Mucosa of stomach (tissue), 1 donor: Measurements from ENCODE around the gene TMC6.
"Not testable (repeated sequence)": the region's sequence is repeated elsewhere in the genome, so short reads cannot be mapped to it uniquely, and the experiment has no call there.

Source experiments
- H3K27me3 ChIP-seq: one replicate; pipeline ENCODE4 v1.7.0; 2013; ENCODE audit warnings: mild to moderate bottlenecking, low read length; ENCODE audit not compliant: control insufficient read depth, insufficient read depth
- H3K36me3 ChIP-seq: one replicate; pipeline ENCODE4 v1.7.0; 2013; ENCODE audit warnings: low read length; ENCODE audit not compliant: control insufficient read depth, insufficient read depth
- H3K4me1 ChIP-seq: one replicate; pipeline ENCODE4 v1.7.0; 2013; ENCODE audit warnings: mild to moderate bottlenecking, low read length; ENCODE audit not compliant: control insufficient read depth, insufficient read depth
- H3K4me3 ChIP-seq: one replicate; pipeline ENCODE4 v1.7.0; 2013; ENCODE audit warnings: low read length
- H3K9ac ChIP-seq: one replicate; pipeline ENCODE4 v1.7.0; 2013; ENCODE audit warnings: mild to moderate bottlenecking, low read length, moderate library complexity
- H3K9me3 ChIP-seq: one replicate; pipeline ENCODE4 v1.7.0; 2013; ENCODE audit warnings: mild to moderate bottlenecking, low read length, moderate library complexity; ENCODE audit not compliant: control insufficient read depth
- donor health status: Pancreatic carcinoma.

TMC6 gene

GRCh38 chr17:78081551-78081950 is 47.0 kb downstream of the TMC6 start:
- H3K4me3 ChIP-seq = no peak overlapping the region
- H3K36me3 ChIP-seq = no peaks in the 10 kb centered on the region
- H3K9me3 ChIP-seq = no peaks in the 10 kb centered on the region
- H3K27me3 ChIP-seq = no peaks in the 10 kb centered on the region
- no peak overlapping the region for H3K9ac ChIP-seq
- no peaks in the 10 kb centered on the region for H3K4me1 ChIP-seq

GRCh38 chr17:78079253-78079652 is 49.3 kb downstream of the TMC6 start:
- no peaks in the 10 kb centered on the region for H3K9me3 ChIP-seq
- no peaks in the 10 kb centered on the region for H3K27me3 ChIP-seq
- H3K9ac ChIP-seq = no peak overlapping the region
- H3K4me3 ChIP-seq = no peak overlapping the region
- H3K4me1 ChIP-seq = no peaks in the 10 kb centered on the region
- H3K36me3 ChIP-seq = no peaks in the 10 kb centered on the region

DNA sequence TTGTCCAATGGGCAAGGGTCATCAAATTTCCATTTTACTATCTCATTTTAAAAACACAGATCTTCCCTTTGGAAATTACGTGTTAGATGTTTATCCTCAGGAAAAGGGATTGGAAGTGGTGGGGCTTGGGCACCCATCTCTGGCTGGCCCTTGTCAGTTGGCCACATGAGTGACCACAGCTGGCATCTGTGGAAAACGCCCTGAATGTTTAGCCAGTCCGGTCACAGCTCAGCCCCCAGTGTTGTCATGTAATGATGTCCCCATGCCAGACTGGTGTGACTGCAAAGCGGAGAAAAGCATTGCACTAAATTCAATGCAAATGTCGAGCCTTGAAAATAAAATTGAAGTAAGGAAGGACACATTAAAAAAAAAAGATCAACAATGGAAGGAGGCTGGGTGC is 53.0 kb downstream of the TMC6 start:
- Histone ChIP-seq H3K27me3 (no peaks in the 10 kb centered on the region), H3K9me3 (no peaks in the 10 kb centered on the region), H3K36me3 (no peaks in the 10 kb centered on the region), H3K4me1 (no peaks in the 10 kb centered on the region), H3K4me3 (no peak overlapping the region), H3K9ac (no peak overlapping the region)

GRCh38 chr17:78075011-78075410 is 53.5 kb downstream of the TMC6 start:
- Histone ChIP-seq H3K9ac (no peak overlapping the region), H3K27me3 (no peaks in the 10 kb centered on the region), H3K4me3 (no peak overlapping the region), H3K4me1 (no peaks in the 10 kb centered on the region), H3K36me3 (no peaks in the 10 kb centered on the region), H3K9me3 (no peaks in the 10 kb centered on the region)

DNA sequence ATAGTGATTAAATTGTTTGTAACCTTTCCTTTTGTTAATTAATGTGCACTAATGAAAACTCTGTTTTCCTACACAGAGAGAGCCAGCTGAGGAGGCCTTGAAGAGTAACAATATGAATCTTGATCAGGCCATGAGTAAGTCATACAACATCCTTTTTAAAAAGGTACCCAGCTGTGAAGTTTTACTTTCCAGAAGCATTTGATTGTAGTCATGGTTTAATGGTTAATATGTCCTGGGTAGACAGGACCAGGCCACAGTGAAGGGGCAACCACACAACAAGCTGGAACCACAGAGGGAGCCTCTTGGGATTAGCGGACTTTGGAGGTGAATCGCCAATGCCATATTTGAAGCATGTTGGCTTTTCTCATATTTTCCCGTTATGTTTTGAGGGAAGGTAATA is 55.6 kb downstream of the TMC6 start:
- Histone ChIP-seq H3K9ac (no peak overlapping the region), H3K4me1 (no peaks in the 10 kb centered on the region), H3K36me3 (no peaks in the 10 kb centered on the region), H3K4me3 (no peak overlapping the region), H3K27me3 (no peaks in the 10 kb centered on the region), H3K9me3 (no peaks in the 10 kb centered on the region)

- Histone ChIP-seq H3K4me1 (no peaks in the 10 kb centered on the region), H3K36me3 (no peaks in the 10 kb centered on the region), H3K9me3 (no peaks in the 10 kb centered on the region), H3K4me3 (no peak overlapping the region), H3K27me3 (no peaks in the 10 kb centered on the region), H3K9ac (no peak overlapping the region)
These were observed 58.9 kb downstream of the TMC6 start for GRCh38 chr17:78069695-78070094.

DNA sequence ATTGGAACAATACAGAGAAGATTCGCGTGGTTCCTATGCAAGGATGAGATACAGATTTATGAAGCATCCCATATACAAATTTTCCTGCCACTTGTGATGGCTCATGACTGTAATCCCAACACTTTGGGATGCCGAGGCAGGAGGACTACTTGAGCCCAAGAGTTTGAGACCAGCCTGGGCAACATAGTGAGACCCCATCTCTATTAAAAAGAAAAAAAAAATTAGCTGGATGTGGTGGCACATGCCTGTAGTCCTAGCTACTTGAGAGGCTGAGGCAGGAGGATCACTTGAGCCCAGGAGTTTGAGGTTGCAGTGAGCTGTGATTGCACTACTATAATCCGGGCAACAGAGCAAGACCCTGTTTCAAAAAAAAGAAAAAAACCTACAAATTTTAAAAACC is 61.6 kb downstream of the TMC6 start:
- H3K9ac ChIP-seq, H3K4me3 ChIP-seq, H3K27me3 ChIP-seq, H3K36me3 ChIP-seq, H3K4me1 ChIP-seq, H3K9me3 ChIP-seq: not testable (repeated sequence)

DNA sequence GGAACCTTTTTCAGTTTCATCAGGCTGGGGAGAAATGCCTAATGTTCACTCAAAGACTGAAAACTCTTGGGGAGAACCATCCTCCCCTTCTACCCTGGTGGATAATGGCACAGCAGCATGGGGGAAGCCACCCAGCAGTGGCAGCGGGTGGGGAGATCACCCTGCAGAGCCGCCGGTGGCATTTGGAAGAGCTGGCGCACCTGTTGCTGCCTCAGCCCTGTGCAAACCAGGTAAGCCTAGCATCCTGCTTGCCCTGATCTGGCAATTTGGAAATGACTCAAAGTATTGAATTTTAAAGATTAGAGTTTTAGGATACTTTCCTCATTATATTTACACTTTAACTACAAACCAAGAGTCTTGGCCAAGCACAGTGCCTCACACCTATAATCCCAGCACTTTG is 63.8 kb downstream of the TMC6 start:
- Histone ChIP-seq H3K4me3 (no peak overlapping the region), H3K27me3 (no peaks in the 10 kb centered on the region), H3K9ac (no peak overlapping the region), H3K9me3 (no peaks in the 10 kb centered on the region), H3K36me3 (no peaks in the 10 kb centered on the region), H3K4me1 (no peaks in the 10 kb centered on the region)

DNA sequence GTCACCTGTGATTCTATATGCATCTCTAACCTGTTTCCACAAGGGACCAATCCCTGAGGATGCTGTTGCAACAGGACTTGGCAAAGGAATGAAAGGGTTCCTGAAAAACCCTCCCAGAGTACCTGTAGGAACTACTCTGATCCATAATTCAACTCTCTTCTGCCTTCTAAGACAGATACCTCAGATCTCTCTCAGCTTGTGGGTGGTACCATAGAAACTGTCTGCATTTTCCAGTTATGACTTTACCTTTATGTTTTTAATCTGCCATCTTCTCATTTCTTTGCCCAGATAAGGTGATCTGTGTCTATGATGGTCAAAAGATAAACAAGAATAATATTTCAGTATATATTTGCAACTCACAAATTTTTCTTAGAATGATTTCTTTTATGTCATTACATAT is 65.1 kb downstream of the TMC6 start:
- no peaks in the 10 kb centered on the region for H3K4me1 ChIP-seq
- H3K27me3 ChIP-seq = no peaks in the 10 kb centered on the region
- H3K9me3 ChIP-seq = no peaks in the 10 kb centered on the region
- no peak overlapping the region for H3K9ac ChIP-seq
- no peaks in the 10 kb centered on the region for H3K36me3 ChIP-seq
- no peak overlapping the region for H3K4me3 ChIP-seq

DNA sequence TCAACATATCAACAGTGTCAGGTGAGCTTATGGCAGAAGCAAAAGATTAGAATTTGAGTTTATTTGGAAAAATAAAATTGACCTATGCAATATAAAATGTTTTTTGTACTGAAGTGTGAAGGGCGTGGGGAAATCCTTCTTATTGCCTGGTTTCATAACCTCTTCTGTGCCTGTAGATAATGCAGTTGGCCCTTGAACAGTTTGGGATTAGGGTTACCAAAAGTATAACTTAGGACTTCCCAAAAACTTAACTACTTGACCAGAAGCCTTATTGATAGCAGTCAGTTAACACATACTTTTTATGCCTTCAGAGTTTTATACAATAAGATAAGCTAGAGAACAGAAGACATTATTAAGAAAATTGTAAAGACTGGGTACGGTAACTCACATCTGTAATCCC is 66.0 kb downstream of the TMC6 start:
- Histone ChIP-seq H3K9me3 (no peaks in the 10 kb centered on the region), H3K4me1 (no peaks in the 10 kb centered on the region), H3K36me3 (no peaks in the 10 kb centered on the region), H3K4me3 (no peak overlapping the region), H3K27me3 (no peaks in the 10 kb centered on the region), H3K9ac (no peak overlapping the region)
